ENCODE data around the gene ANKRD13D. TPM values are rescaled to one million over a fixed set of nuclear protein-coding genes. Genes with fewer than 3 reads are reported as not detected.

Gene ANKRD13D
- total RNA-seq, 2 donors from 2014 or later = 40.7 to 42.8 TPM

DNA sequence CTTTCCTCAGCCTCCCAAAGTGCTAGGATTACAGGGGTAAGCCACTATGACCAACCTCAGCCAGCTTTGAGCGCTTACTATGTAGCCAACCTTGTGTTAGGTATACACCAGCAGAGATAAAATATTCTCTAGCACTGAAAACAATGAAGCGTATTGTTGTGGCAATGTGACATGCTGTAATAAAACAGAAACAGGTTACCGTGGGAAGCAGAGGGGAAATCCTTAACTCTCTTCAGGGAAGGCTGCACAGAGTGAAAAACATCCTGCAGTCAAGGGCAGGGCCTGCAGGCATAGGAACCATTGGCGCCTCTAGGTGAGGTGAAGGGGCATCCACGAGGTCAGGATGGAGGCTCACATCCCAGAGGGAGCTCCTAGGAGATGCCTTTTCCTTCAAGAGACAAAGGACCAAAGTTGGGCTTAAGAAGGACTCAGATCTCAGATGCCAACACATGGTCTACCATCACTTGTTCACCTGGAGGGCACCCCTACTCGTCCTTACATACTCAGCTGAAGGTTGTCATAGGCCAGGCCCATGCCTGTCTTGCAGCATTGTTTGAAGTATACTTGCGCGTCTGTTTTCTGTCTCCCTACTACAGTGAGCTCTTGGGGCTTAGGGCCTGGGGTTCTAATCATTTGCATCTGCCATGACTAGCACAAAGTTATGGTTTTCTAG is 56.3 kb downstream of the ANKRD13D start:
- intact Hi-C loops (cut with DNase I) = no loop called here
- peak; percentile 16 for DNase-seq (ENCODE audit: low spot score)

DNA sequence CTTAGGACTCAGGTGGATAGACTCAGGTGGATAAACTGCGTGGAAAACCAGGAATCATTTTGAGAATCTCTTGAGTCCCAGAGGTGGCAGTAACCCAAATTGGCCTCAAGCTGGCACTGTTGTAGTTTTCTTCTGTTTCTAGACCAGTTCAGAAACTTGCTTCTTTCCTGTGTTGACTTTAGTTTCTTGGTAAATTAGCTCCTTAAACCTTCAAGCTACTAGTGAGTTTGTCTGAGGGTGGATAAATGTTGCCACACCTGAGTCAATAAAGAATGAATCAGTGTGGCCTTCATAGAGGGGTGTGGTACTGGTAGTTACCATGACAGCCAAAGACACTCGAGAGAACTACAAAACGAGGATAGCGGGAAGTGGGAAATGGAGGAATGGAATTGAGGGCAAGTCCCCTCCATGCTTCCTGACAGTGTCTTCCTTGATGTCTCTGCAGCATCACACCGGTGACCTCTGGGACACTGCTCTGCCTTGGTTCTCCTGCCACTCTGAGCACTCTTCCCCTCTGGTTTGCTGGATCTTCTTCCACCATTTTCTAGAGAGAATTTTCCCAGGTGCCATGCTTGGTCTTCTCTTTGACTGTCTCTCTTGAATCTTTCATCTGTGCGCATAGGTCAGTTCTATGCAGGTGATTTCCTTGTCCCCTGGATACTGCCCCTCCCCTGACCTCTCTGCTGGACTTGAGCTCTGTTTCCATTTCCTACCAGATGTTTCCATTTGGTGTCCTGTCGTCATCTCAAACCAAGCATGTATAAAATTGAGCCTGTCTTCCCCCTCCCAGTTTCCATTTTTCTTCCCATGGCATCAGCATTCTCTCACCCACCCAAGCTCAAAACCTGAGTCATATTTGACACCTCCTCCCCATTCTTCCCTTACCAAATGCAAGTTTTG is 57.1 kb downstream of the ANKRD13D start:
- intact Hi-C loops (cut with DNase I) = no loop called here
- peak; percentile 42 for DNase-seq (ENCODE audit: low spot score)

DNA sequence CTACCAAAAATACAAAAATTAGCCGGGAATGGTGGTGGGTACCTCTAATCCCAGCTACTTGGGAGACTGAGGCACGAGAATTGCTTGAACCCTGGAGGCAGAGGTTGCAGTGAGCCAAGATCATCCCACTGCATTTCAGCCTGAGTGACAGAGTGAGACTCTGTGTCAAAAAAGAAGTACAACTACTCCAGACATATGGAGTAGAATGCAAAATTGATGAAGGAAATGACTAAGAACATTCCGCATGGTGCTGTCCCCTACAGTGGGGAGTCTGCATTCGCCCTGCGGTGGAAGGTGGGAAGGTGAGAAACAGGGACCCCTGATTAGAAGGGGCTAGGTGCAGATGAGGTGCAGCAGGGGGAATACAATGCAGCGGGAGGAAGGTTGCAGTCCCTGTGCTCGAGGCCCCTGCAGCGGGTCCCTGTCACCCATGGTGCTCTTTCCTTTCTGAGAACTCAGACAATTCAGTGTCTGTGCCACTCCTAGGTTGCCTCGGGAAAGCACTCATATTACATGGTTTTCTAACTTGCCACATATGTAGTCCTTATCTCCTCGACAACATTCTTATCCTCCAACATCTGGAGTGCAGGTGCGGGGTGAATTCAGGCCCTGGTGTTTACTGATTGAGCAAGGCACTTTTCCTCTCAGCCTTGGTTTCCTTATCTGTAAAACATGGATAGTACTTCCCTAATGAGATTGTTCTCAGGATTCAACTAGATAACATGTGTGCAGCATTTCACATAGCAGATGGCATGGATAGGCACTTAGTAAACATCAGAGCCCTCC is 59.1 kb downstream of the ANKRD13D start:
- intact Hi-C loops (cut with DNase I) = no loop called here
- no peak for DNase-seq (ENCODE audit: low spot score)

GRCh38 chr11:67349036-67349435 is 59.9 kb downstream of the ANKRD13D start:
- DNase-seq (ENCODE audit: low spot score) = no peak
- intact Hi-C loops (cut with DNase I) = no loop called here

DNA sequence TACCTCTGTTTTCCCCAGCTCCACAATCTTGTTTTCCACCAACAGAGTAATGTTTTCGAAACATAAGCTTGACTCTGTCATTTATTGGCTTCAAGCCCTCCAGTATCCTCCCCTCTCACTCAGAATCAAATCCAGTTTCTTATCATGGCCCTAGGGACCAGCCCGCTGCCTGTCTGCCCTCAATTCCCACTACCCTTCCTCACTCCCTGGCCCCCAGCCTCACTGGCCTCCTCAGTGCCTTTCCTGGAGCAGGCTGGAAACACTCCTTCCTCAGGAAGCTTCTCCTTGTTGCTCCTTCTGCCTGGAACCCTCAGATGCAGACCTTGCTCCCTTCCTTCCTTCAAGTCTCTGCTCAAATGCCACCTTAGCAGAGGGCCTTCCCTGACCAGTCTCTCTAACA is 60.4 kb downstream of the ANKRD13D start:
- no peak for DNase-seq (ENCODE audit: low spot score)
- intact Hi-C loops (cut with DNase I) = no loop called here

DNA sequence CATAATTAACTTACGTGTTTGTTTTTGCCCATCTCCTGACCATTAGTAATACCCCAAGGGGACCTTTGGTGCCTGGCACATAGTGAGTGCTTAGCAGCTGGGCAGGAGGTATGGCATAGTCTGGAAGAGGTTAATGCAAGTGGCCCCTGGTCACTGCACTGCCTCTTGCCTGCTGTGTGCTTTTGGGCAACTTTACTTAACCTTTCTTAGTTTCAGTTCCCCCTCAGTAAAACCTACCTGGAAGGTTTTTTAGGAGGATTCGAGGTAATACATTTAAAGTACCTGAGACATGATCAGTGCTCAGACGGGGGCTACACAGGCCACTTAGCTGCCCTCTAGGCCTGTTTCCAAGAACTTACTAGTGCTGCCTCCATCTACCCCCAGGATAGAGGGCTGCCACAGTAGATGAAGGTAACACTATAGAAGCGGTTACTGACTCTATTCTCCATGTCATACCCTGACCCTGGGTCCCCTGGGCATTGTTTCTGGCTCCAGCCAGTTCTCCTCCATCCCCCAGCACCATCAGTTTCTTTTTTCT is 60.9 kb downstream of the ANKRD13D start:
- no peak for DNase-seq (ENCODE audit: low spot score)
- intact Hi-C loops (cut with DNase I) = no loop called here

DNA sequence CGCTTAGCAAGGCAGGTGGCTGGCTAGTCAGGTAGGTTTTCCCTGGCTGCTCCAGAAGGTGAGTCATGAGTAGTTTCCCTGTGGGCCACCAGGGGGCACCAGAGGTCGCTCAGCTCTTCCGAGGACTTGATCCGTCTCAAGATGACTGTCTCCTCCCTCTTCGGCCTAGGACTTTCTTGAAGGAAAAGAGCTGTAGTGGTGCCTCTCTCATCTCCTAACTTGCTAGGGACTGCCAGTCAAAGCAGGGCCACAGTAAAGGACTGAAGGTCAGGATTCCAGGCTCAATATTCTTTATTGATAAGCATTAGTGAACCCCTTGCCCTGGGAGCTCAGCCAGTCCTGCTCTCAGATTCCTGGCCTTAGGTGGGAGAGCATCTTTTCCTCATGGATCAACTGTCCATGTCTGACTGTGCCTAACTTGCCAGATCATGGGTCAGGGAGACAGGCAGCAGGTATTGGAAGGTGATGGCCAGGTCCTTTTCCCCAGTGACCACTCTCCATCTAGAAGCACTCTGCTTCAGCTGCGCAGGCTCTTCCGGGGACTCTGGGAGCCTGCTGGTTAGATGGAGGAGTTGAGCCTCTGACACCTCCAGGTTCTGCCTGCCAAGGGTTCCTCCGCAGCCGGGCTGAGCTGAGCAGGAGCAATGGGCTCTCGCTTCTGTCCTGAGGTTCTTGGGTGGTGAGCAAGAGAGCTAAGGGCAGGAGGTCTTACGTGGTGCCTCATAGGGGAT is 62.3 kb downstream of the ANKRD13D start:
- peak; percentile 90 for DNase-seq (ENCODE audit: low spot score)
- intact Hi-C loops (cut with DNase I) = no loop called here

Other genes starting within 250 kb of the ANKRD13D start
- gene RHOD, start 232.5 kb upstream of the ANKRD13D start, total RNA-seq = 10 to 100 TPM; 12.5 to 18.0 TPM
- 10 to 100 TPM; 55.3 to 58.3 TPM for gene KDM2A, start 170.0 kb upstream of the ANKRD13D start, total RNA-seq
- 10 to 100 TPM; 50.4 to 58.2 TPM for gene GRK2, start 22.8 kb upstream of the ANKRD13D start, total RNA-seq
- gene SSH3, start 14.2 kb downstream of the ANKRD13D start, total RNA-seq = 10 to 100 TPM; 23.5 to 26.2 TPM
- gene POLD4, start 64.2 kb downstream of the ANKRD13D start, total RNA-seq = 10 to 100 TPM; 56.1 to 60.9 TPM
- 10 to 100 TPM; 10.0 to 15.2 TPM for gene CLCF1, start 84.3 kb downstream of the ANKRD13D start, total RNA-seq
- gene RAD9A, start 102.7 kb downstream of the ANKRD13D start, total RNA-seq = 10 to 100 TPM; 10.3 to 11.4 TPM
- 10 to 100 TPM; 62.1 to 70.6 TPM for gene PPP1CA, start 112.6 kb downstream of the ANKRD13D start, total RNA-seq
- gene TBC1D10C, start 114.8 kb downstream of the ANKRD13D start, total RNA-seq = 1 to 10 TPM; 2.9 to 3.4 TPM
- gene CARNS1, start 126.4 kb downstream of the ANKRD13D start, total RNA-seq = 1 to 10 TPM; 1.4 to 1.6 TPM
- 10 to 100 TPM; 28.9 TPM for gene RPS6KB2, start 139.2 kb downstream of the ANKRD13D start, total RNA-seq
- 1 to 10 TPM; 2.5 TPM for gene PTPRCAP, start 148.4 kb downstream of the ANKRD13D start, total RNA-seq
- 10 to 100 TPM; 62.6 to 79.7 TPM for gene CORO1B, start 154.2 kb downstream of the ANKRD13D start, total RNA-seq
- not detected for gene GPR152, start 163.4 kb downstream of the ANKRD13D start, total RNA-seq
- gene CABP4, start 166.1 kb downstream of the ANKRD13D start, total RNA-seq = 1 to 10 TPM; 1.2 to 2.2 TPM
- gene TMEM134, start 179.9 kb downstream of the ANKRD13D start, total RNA-seq = 10 to 100 TPM; 31.0 to 35.9 TPM
- gene AIP, start 193.7 kb downstream of the ANKRD13D start, total RNA-seq = 10 to 100 TPM; 44.4 to 50.5 TPM
- gene PITPNM1, start 216.1 kb downstream of the ANKRD13D start, total RNA-seq = 10 to 100 TPM; 31.5 to 42.7 TPM
- 10 to 100 TPM; 39.7 to 40.0 TPM for gene CDK2AP2, start 218.9 kb downstream of the ANKRD13D start, total RNA-seq
- gene CABP2, start 234.1 kb downstream of the ANKRD13D start, total RNA-seq = not detected